CD4-positive, alpha-beta T cell treated with Interleukin-6 at 100 ng/mL for 8 hours (primary cell): ENCODE data around the gene CDKAL1.

Experiments used
- DNase-seq: peaks from one replicate; pipeline ENCODE4 v3.0.0-alpha.2; 2020; ENCODE audit warnings: mixed read lengths, low spot score

CDKAL1 gene

DNA sequence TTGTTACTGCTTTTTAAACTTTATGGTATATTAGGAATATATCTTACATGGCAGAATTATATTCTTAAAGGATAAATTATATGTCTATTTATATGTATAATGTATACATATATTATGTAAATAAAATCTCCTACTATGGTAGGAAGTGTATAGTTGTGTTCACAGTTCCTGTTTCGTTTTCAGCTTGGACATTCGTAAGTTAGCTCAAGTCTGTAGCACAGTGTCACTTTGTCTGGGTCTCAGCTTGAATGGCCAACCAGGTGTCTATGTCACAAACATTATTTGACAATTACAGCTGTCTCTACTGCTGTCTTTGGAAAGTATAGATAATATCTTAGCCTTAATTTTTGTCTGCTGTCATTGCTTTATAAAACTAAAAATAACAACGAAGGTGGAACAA, 303.9 kb downstream of the CDKAL1 start:
- DNase-seq: no peak

DNA sequence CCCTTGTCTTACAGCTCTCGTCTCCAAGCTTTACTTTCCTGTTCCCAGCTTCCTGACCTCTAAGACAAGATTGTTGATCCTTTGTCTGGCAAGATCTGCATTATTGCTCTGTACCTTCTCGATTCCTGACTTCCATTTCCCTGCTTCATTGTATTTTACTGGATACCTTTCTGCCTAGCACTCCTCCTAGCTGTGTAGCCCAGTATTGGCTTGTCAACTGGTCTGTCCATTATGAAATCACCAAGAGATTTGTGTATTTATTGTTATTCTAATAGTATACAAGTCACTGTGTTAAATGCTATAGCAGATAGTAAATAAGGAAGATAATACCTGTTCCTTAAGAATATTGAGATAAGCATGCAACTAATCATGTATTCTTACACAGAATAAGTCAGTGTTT, 305.4 kb downstream of the CDKAL1 start:
- no peak for DNase-seq

DNA sequence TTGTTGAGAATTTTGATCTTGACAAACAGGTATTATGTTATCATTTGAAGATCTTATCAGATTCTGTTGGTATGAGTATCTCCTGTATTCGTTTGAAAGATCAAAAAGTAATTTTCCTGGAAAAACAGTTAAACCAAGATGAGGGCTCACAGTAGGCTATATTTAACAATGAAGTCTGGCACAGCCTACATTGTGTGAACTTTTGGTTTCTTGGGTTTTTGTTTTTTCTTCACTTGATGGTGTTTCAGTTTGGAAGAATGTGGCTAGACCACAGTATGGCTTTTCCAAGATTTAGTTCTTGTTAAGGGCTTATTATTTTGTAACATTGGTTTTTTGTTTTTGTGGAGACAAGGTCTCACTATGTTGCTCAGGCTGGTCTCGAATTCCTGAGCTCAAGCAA, 306.4 kb downstream of the CDKAL1 start:
- DNase-seq: no peak

DNA sequence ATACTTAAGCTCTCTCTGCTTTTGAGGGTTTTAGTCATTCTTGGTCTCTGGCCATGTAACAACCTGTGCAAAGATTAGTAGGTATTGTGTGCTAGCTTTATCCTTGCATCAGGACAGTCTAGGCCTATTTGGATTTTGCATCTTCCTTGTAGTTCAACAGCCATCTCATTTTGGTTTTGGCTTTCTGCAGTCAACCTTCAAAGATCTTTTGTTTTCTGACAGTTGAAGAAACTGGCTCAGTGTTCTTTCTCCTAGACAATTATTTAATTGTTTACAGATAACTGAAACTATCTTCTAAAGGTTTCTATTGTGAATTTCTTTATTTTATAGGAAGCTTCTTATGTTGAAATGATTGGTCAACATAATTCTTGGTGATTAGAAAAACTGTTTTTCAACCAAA, 307.5 kb downstream of the CDKAL1 start:
- DNase-seq: no peak

DNA sequence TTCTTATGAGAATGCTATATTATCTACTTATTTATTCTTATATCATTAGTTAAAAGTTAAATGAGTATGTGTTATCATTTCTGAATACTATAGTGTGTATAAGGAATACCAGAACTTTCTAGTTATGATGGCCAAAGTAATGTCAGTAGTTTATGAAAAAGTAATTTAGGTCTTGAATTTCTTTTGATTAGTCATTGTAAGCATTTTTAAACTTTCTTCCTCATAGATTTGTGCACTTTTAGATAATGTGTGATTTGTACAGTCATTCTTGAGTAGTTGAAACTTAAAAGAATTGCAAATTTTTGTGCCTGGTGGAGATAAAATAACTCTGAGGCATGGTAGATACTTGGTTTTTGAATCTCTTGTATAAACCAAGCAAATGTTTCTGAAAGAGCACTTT, 311.3 kb downstream of the CDKAL1 start:
- no peak for DNase-seq

DNA sequence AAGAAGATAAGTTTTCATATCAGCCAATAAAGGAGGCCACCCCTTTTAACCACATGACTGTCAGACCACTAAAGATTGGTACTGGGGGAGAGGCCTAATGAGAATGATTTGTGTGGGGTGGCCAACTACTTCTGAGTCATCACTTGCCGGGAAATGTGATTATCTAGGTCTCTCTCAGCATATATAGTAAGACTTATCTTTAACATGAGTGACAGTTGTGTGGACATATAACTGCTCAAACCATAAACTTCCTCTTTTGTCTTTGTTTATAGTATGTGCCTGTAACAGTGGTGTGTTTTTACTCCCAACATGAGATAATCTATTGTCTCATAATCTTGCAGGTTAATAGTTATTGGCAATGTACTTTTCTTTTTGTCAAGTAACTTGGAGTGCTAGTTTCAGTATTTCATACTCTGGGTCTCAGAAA, 312.4 kb downstream of the CDKAL1 start:
- no peak for DNase-seq

DNA sequence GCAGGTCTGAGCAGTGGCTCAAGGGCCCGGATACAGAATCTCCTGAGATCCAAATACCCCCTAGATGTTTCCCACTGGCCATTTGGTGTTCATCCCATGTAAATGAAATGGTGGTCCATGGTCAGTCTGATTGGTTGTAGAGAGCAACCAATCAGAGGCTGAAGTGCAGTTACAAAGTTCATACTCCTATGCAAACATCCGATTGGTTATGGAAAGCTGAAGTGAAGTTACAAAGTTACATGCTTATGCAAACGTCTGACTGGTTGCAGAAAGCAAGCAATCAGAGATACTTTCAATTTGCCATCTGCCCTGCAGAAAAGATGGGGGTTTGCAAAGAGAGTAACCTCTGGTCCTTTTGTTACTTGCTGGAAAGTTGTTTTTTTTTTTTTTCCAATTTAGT, 313.6 kb downstream of the CDKAL1 start:
- no peak for DNase-seq

DNA sequence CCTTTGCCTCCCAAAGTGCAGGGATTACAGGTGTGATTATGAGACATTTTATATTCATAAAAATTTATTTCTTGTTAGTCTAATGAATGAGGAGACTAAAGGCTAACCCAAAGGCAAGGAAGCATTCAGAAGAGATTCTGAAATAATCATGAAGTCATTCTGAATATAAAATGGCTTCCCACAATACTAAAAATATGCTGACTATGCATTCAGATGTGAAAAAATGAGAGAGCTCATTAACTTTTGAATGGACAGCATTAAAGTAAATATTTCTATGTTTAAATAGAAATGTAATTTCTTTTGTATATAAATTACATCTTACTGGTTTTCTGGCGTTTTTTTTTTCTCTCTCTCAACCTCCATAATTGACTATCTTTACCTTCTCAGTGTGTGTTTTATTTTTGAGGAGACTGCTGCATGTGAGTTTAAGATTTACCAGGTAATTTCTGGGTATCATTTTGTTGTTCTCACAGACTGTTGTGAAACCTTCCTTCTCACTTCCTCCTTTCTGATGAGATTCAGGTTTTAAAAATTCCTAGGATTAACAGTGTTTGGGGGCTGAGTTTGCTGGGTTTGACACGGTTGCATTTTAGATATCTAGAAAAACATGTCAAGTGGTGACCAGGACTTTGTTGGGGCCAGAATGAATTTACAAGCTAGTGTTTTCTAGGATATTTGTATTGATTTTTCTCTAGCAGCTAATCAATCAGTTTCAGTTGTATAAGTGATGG, 316.6 kb downstream of the CDKAL1 start:
- no peak for DNase-seq

DNA sequence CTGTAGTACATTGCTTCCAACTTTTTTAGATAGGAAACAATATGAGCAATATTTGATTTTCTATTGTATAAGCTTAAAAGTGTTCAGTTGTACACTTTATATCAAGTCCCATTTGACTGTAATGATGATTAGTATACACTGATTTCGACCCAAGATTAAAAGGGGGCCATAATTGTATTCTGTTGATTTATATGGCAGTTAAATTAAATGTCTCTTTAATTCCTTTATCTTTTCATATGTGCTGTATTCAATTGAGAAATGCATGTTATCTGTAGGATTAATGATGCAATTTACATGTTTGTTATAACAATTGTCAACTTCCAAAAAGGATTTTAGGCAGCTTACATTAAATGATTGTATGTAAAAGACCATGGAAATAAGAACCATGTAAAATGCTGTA, 317.5 kb downstream of the CDKAL1 start:
- no peak for DNase-seq

DNA sequence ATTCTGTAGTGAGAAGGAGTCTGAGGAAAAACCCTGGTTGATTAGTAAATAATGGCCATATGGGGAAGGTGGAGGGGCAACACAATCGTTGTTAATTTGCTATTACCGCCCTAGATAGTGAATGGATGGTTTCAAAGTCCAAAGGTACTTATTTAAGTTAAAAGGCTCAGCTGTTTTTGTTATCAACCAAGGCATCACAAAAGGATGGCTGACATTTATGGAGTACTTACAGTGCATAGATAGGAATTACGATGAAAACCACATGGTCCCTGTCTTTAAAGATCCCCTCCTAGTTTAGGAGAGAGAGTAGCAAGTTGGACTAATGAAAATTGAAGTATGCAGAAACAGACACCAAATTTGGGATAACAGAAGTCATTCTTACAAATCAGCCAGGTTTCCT, 319.6 kb downstream of the CDKAL1 start:
- no peak for DNase-seq

DNA sequence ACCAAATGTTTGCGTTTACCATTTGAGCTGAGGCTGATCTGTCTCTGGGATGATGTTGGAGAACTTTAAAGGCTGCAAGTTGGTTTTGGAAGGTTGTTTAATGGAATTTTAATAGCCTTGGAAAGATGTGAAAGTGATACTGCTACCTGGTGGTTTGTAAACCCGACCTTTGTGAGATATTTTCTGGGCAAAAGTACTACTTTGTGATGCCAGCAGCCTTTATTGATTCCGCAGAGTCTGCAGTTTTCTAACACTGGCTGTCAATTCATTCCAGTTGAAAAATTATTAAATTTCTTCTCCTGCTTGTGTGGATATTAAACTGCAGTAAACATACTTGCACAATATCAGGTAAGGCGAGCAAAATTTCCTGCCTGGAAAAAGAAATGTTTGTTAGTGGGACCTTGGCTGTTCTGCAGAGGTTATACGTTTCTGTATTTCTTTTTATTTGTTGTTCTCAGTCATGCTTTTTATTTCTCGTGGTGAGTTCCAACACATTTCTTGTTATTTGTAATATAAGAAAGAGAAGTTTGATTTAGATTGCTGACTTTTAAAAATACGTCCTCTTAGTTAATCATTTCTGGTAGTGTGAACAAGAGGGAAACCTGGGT, 322.5 kb downstream of the CDKAL1 start:
- no peak for DNase-seq

DNA sequence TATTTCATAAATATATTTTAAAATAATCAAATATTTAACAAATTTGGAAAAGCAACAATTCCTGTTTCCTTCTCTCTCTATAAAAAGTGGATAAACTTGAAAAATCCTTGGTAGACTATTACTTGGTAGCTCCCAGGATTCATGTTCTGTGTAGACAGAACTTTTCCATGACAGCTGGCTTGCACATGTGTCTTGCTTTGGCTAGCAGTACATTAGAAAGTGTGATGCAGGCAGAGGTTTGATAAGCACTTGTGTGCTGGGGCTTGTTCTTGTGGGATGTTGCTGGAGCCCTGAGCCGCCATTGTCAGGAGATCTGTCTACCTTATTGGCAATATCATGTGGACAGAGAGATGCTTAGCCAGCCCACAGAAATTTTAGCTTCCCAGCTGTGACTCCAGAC, 327.2 kb downstream of the CDKAL1 start:
- DNase-seq: no peak

DNA sequence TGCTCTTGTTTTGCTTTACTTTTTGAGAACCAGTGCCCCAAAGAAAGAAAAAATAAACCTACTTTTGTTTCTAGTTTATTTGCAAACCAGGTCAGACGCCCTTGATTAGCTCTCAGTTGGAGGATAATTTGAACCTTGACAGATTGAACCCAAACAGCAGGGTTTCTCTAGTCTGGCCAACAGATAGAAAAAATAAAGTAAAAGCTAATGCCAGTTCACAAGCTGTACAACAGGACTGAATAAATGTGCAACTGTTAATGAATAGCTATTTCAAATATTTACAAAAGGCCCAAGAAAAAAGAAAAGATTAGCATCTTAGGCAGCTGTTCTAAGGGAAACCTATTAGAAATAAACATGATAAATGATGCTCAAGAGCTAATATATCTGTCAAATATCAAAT, 331.8 kb downstream of the CDKAL1 start:
- no peak for DNase-seq

DNA sequence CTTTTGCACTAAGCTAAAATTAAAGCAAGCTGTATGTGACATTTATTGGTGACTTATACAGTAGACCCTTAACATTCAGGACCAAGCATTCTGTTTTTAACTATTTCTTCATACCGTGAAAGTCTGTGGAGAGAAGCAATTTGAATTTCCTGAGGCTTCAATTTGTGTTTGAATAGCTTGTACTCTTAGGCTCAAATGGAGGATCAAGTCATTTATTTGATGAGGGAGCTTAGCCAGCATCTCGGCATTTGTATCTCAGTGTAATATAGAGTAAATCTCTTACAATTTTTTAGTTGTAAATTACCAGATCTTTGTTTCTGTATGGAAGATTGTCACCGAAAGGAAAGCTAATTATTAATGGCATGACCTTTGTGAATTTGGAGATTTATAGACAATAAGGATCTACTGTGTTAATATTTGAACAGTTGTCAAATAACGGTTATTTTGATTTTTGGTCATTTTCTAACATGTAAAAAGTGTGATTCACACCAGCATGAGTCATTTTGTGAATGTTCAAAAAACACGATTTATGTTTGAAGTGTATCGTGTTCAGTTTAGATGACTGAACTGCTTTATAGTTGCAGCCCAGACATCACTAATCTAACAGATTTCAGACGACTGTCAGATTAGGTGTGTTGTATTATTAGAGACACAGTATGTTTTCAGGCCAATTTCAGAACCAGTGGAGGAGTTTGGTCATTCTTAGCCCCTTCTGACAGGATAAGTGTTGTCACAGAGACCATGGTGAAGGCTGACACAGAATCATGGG, 332.9 kb downstream of the CDKAL1 start:
- DNase-seq: no peak

DNA sequence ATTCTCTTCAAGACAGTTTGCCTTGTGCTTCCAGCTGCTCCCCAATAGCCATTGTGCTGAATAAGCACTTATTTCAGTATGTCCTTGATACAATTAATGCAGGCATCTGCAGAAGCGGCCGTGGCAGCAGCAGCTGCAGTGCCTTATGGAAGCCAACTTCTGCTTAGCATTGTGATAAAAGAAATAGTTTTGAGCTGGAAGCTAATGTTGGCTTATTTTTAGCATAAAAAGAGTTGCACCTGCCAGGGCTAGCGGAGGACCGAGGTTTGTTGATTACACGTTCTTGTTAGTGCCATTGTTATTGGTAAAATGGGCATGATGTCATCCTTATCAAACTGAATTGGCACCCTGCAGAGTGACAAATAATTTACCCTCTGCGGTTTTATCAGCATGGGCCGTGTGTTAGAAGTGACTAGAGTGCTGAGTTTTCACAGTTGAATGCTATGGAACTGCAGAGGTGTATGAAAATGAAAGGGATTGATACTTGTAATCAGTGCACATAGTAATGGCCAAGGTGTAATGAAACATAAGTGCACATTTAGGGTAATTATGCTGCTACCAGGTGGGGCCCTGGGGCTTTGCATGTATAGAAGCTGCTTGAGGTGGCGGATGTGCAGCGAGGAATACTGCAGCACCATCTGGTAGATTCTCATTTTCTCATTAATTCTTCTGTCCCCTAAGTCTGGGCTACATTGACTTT, 334.3 kb downstream of the CDKAL1 start:
- DNase-seq: no peak

DNA sequence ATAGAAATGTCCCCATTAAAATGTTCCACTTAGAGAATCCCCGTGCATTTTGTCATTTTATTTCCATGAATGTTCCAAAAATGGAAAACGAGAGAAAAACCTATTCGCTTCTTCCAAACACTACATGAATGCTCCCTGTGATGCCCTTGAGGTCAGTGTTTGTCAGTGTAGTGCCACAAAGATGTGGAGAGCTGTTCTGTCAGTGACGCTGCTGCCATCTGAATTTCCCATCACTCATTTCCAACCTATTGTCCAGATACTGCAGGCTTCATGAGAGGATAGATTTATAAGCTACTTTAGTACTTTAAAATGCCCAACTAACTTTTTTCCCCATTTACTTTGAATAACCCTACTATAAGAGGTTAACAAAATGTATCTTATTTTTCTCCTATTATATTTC, 335.8 kb downstream of the CDKAL1 start:
- no peak for DNase-seq

DNA sequence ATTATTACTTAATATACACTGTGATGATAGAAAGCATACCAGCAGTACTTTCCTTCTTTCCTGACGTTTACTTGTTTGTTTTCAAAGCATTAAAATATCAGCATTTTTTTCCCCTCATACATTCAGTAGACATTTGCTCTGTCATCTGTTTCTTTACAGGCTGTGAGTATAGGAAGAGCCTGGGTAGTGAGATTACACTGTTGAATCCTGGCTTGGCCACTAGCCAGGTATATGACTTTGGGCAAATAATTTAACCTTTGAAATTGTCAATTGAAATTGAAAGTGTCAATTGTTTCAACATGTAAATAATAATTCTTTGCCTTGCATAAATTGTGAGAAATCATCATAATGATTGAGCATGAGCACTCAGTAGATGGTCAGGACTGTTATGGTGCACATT, 336.2 kb downstream of the CDKAL1 start:
- no peak for DNase-seq

DNA sequence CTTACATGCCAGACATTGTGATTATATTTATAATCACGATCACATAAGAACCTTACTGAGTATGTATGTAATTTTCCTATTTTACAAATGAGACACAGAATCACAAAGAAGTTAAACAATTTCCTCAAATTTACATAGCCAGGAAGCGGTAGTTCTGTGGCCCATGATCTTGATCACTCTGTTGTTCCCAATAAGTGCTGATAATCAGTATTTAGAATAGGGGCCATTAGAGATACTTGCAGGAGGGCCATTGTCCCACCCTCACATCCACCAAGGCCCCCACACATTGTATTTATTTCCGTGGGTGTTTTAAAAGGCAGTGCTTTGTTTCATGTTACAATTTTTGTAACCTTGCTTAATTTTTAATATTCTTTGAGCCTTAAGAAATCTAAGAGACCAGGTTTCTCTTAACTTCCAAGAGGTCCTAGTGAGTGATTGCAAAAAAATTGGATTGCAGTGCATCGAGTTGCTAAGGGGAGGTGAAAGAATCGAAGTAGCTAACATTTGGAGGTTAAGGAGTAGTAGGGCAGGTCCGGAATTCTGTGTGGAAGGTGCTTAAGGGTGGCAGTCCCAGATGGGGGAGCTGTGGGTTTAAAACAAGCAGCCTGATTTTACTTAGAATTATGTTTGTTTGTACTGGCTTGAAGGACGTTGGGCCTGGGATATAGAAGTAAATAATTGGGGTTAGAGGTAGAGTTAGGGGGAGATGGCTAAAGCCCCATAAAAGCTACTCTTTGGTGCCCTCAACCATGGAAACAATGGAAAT, 339.4 kb downstream of the CDKAL1 start:
- no peak for DNase-seq

DNA sequence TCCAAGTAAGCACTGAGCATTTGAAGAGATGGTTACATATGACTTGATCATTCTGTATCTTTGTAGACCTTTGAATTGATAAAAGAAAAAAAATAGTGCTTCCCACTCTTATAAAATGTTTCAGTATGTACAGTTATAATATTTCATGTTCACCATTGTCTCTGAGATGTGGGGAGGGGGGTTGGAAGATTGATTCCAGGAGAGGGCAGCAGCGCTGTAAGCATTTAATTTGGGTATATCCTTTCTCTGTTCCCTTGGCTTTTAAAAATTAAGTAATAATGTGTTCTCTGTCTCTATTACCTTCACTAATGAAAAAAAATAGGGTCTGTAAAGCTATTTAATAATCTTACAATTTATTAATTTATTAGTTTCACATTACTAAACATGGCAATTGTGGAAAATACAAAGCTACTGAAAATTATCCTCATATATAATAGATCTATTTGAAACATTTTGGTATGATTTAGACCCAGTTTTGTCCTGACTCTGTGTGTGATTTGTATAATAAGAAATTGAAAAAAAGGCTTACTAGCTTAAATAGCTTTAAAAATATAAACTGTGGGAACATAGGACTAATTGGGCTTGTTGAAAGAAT, 341.2 kb downstream of the CDKAL1 start:
- DNase-seq: no peak

DNA sequence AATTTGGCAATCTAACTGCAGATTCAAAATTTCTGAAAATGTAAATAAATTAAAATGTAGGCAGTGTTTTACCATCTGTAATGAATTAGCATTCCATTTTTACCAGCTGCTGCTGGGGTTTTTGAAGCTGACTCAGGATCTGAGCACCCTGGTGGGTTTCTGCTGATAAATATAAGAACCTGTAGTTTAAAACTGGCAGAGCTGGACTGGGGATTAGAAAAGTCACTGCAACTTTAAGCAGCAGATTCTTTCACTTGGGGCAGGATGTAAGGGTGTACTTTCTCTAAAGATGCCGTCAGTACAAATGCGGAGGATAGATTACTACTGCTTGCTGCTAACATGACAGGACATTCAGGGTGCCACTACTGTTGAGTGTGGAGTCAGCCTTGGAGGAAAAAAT, 341.8 kb downstream of the CDKAL1 start:
- DNase-seq: no peak

DNA sequence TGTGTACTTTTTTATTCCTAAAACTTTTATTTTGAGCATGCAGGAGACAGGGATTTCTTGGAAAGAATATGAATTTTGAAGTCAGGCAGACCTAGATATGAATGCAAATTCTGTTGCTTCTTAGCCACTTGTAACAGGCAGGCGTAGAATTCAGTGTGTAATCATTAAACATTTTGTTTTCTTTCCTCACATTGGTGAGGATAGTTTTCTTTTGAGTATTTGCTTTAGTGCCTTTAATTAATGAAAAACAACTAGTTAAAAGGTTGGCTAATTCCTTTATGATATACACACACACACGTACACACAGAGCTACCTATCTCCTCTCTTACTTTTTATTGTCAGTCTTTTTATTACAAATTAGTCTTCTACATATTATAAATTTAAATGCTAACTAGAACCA, 342.3 kb downstream of the CDKAL1 start:
- DNase-seq: no peak
